ENCODE measurements around the gene DIP2C. TPM values are rescaled to one million over a fixed set of nuclear protein-coding genes. Genes with fewer than 3 reads are reported as not detected.

Gene DIP2C
- total RNA-seq, 3 donors from 2014 or later: 17.1 to 48.2 (median 20.3) TPM

GRCh38 chr10:686155-686931 lies 3.1 kb downstream of the DIP2C start:
- H3K36me3 ChIP-seq: no peaks in the 10 kb centered on the region
- intact Hi-C loops (cut with DNase I; ENCODE audit: low total_unique reads): no loop called here
- peaks cover 0 to 7% of the 10 kb centered on the region in 2 donors for H3K4me1 ChIP-seq
- H3K4me3 ChIP-seq: no peak overlapping the region
- no peak for DNase-seq (ENCODE audit: low spot score in 2 of 2)
- H3K9me3 ChIP-seq: no peaks in the 10 kb centered on the region
- no peak overlapping the region for H3K27ac ChIP-seq
- no peak for TF ChIP-seq CTCF (IDR thresholded peaks at IDR 0.05)
- TF ChIP-seq POLR2A (IDR thresholded peaks at IDR 0.05): no peak
- no peak for TF ChIP-seq POLR2AphosphoS5 (IDR thresholded peaks at IDR 0.05)
- no peaks in the 10 kb centered on the region for H3K27me3 ChIP-seq

GRCh38 chr10:685613-686012 lies 3.9 kb downstream of the DIP2C start:
- H3K27ac ChIP-seq: no peak overlapping the region
- H3K4me3 ChIP-seq: no peak overlapping the region
- peaks cover 0 to 7% of the 10 kb centered on the region in 2 donors for H3K4me1 ChIP-seq
- intact Hi-C loops (cut with DNase I; ENCODE audit: low total_unique reads): no loop called here
- H3K9me3 ChIP-seq: no peaks in the 10 kb centered on the region
- TF ChIP-seq POLR2A (IDR thresholded peaks at IDR 0.05) (no peak), POLR2AphosphoS5 (IDR thresholded peaks at IDR 0.05) (no peak), CTCF (IDR thresholded peaks at IDR 0.05) (no peak)
- H3K36me3 ChIP-seq: no peaks in the 10 kb centered on the region
- no peaks in the 10 kb centered on the region for H3K27me3 ChIP-seq
- DNase-seq (ENCODE audit: low spot score in 2 of 2): no peak

- H3K36me3 ChIP-seq: no peaks in the 10 kb centered on the region
- H3K27ac ChIP-seq: peak overlapping the region in 1 of 2 donors; percentile 52
- no peaks in the 10 kb centered on the region for H3K9me3 ChIP-seq
- peaks cover 0 to 3% of the 10 kb centered on the region in 2 donors for H3K4me1 ChIP-seq
- H3K27me3 ChIP-seq: no peaks in the 10 kb centered on the region
- peak overlapping the region; percentile 6 to 53 (median 15) for H3K4me3 ChIP-seq
- TF ChIP-seq CTCF (IDR thresholded peaks at IDR 0.05): no peak
- TF ChIP-seq POLR2AphosphoS5 (IDR thresholded peaks at IDR 0.05): no peak
- no peak for TF ChIP-seq POLR2A (IDR thresholded peaks at IDR 0.05)
- intact Hi-C loops (cut with DNase I; ENCODE audit: low total_unique reads): no loop called here
- no peak for DNase-seq (ENCODE audit: low spot score in 2 of 2)
Observed at GRCh38 chr10:683448-684071, 5.9 kb downstream of the DIP2C start.

- H3K27ac ChIP-seq: peak overlapping the region in 1 of 2 donors; percentile 48
- H3K36me3 ChIP-seq: no peaks in the 10 kb centered on the region
- no peaks in the 10 kb centered on the region for H3K9me3 ChIP-seq
- DNase-seq (ENCODE audit: low spot score in 2 of 2): no peak
- no peaks in the 10 kb centered on the region for H3K27me3 ChIP-seq
- intact Hi-C loops (cut with DNase I; ENCODE audit: low total_unique reads): no loop called here
- peaks cover 0 to under 1% of the 10 kb centered on the region in 2 donors for H3K4me1 ChIP-seq
- peak overlapping the region; percentile 6 to 53 (median 15) for H3K4me3 ChIP-seq
- TF ChIP-seq POLR2A (IDR thresholded peaks at IDR 0.05): no peak
- no peak for TF ChIP-seq POLR2AphosphoS5 (IDR thresholded peaks at IDR 0.05)
- no peak for TF ChIP-seq CTCF (IDR thresholded peaks at IDR 0.05)
Observed at GRCh38 chr10:682931-683447, 6.5 kb downstream of the DIP2C start.
